Measurements from ENCODE around the gene CCDC15.

GRCh38 chr11:125081098-125081798 is 127.2 kb downstream of the CCDC15 start:
- no peak for TF ChIP-seq POLR2AphosphoS5 (IDR thresholded peaks at IDR 0.05; ENCODE audit: low read depth)
- TF ChIP-seq EZH2phosphoT487 (IDR thresholded peaks at IDR 0.05; ENCODE audit: unreplicated experiment): no peak
- no peak for TF ChIP-seq CTCF (conservative IDR thresholded peaks at IDR 0.05; ENCODE audit: low read depth in 2 of 2)
